ENCODE measurements around the gene NFIA. TPM values are rescaled to one million over a fixed set of nuclear protein-coding genes. Genes with fewer than 3 reads are reported as not detected.

Gene NFIA
- total RNA-seq, 1 donor from 2014 or later: 132 TPM

DNA sequence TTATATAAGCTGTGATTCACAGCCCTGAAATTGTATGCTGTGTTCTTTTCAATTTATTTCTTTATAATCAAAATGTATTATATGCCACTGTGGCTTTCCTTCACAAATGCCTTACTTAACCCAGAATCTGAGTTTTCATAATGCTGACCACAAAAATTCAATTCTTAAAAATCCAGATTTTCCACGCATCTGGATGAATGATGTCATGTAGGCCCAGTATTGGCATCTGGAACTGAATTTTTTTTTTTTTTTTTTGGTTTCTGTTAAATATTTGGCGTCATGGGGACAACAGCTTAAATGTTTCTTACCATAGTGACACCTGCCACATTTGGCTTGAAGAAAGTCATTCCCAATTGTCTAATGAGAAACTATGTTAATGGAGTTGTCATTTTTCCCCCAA lies 345.8 kb downstream of the NFIA start:
- DNase-seq (ENCODE audit: low spot score): no peak

DNA sequence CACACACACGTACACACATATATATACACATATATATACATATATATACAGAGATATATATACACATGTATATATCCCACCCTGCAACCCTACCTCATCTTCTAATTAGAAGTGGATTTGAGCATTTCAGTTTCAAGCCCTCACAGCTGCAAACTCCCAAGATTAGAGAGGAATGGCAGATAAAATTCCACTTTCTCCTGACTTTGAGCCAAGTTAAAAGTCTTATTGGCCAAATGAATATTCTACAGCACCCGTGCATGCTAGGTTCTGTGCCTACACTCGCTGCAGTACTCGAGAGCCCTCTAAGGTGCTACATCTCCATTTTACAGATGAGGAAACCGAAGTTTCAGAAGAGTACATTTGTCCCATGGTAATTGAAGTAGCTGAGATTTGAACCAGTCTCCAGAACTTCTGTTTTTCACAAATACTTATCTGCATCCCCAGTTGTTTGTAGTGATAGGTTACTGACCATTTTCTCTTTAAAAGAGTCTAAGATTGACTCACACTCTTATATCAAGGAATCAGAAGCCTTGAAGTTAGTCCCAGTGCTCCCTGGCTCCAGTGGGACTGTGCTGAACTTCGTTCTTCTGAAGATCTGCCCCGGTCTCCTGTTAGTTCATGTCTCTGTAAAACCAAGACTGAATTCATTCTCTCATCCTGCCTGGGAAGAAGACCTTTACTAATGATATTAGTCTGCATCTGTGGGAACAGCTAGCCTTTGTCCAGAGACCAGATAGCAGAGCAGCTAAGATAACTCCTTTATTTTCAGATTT lies 350.4 kb downstream of the NFIA start:
- DNase-seq (ENCODE audit: low spot score): no peak

DNA sequence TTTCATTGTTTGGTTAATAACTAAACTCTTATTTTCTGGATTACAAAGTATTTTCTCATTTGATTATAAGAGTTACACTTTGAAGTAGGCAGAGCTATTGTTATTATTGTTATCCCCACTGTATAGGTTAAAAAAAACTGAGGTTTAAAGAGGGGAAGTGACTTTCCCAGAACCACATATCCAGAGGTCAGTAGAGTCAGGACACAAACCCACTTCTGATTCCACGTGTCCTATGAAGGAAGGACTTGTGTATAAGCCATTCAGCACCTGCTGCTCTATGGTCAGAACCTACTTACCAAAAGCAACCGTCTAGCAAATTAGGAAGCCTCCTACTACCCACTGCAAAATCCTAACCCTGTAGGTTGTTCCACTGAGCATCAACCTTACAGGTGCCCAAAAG lies 351.3 kb downstream of the NFIA start:
- no peak for DNase-seq (ENCODE audit: low spot score)

DNA sequence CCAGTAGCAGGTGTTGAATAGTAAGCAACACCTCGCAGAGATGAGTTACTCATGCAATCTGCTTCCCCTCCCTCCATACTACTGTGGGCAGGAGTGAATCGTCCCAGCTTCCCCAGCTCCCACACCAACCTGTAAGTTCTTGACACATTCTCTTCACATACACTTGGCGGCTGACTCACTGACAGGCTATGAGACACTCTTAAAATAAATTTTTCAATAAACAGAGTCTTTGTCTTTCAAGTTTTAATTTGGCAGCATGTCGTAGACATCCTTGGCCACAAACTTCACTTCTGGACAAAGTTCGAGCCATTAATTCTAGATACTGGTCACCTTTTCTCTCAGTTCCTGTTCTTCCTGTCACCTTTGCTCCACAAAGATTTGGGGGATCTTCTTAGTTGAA lies 351.9 kb downstream of the NFIA start:
- no peak for DNase-seq (ENCODE audit: low spot score)

DNA sequence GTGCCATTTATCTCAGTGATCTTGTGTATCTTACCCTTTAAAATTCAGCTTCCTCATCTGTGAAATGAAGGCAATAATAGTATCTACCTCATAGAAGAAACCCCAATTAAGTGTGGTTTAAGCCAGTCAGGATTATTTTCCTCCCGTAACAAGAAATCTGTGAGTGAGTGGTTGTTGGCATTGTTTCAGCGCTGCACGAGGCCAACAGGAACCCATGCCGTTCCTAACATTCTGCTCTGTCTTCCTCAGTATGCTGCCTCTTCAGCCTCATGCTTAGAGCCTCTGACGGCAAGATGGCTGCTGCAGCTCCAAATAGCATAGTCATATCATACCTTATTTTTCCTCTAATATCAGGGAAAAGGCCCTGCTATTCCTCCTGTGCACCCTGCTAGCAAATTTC lies 352.9 kb downstream of the NFIA start:
- DNase-seq (ENCODE audit: low spot score): no peak

DNA sequence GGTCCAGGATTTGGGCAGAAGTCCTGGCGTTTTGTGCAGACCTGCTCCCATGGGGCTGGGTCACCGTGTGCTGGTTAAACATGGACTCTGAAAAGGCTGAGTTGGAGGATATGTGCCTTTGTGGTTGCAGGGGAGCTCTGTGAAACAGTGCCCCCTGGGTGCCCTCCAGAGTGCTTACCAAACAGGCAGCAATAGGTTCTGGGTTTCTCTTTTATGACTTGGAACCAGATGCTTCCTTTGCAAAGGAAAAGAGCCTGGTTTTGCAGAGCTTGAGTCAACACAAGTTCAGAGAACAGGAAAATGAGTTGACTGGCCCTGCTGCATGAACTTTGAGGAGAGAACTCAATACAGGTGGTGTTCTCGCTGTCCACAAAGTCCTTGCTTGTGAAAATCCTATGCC lies 353.7 kb downstream of the NFIA start:
- no peak for DNase-seq (ENCODE audit: low spot score)

DNA sequence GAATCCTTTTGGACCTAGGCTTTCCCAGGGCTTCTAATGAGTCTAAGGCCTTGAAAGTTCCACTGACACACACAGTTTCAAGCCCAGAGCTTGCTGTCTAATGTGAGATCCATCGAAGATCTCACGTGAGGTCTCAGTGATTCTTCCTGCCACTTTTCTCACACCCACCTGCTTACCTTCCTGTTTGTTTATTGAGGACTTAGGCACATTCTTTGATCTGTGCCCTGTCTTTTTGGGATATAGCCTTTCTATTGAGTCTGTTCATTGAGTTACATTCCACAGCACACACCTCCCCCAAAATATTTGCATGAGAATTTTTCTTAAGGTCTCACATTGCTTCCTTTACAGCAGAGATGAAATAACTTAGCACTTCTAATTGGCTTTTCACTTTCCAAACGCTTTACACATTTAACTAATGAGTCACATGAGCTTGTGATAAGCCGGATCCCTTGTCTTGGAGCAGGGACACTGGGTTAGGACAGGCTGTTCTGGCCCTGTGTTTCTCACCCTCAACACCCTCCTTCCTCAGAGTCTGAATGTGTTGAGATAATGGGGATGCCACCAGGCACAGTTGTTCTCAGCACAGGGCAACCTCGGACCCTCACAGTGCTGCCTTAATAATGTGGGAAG lies 354.2 kb downstream of the NFIA start:
- no peak for DNase-seq (ENCODE audit: low spot score)

DNA sequence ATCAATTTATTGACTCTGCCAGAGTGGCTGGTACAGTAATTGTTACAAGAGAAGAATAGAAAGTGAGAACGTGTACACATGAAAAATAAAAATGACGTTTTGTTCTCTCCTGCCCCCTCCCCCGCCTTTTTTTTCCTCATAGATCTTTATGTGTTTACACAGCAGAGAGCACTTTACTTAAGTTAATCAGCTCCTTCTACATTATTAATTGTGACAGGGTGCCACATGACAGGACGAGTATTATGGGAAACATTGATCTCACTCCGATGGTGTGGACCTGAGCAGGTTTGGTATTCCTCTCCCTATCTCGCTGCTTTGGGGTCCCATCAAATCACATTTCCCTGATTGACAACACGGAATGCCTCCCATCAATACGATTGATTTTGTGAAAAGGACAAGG lies 356.9 kb downstream of the NFIA start:
- DNase-seq (ENCODE audit: low spot score): no peak

DNA sequence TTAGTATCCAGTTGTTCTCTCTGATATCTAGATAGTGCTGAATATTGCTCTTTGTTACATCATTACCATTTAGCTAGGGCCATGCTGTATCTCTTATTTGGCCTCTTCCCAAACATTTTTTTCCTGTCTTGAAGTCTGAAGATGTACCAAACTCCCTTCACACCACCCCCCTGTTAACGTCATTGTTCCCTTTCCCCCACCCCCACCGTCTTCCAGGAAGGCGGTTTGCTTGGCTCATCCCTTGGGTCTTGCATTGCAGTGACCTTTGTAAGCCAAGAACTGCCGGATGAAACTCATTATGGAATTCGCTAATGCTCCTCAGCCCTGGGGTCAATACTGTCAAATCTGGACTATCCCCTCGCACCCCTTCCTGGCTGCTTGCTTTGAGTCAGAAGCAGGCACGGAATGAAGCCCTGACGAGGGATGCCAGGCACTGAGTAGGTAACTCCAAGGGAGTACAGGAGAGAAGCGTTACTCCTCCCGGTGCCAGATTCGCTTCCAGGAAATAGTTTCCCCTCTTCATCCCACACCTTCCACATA lies 359.4 kb downstream of the NFIA start:
- no peak for DNase-seq (ENCODE audit: low spot score)

DNA sequence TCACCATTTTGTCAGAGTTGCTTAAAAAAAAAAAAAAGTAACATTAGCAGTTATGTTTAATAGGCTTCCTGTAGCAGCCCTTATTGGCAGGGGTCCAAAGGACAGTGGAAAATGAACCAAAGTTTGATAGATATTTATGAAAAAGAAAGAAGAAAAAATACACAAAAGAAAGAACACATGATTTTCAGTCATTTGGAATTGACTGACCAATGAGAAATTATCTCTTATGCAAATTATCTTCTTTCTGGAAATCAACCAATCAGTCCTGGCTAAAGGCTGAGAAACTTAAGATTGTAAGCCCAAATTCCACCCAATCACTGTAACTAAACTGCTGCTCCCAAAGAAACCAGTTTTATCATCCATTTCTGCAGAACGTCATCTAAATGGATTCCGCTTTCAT lies 360.2 kb downstream of the NFIA start:
- DNase-seq (ENCODE audit: low spot score): no peak

DNA sequence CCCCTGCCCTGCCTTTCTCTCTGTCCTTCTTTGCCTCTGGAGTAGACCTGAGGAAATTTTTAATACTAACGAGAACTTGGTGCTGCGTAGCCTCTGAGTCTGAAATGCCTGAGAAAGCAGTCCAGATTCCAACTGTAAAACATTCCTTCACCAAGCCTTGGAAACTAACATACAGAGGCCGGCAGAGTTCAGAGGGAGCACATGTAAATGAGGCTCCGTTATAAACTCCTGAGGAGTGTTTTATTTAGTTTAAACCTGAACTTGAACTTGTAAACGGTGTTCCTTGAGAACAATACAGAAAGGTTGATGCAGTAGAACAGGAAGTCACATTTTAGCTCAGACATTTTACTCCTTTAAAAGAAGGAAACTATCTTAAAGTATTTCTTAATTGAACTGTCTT lies 361.9 kb downstream of the NFIA start:
- DNase-seq (ENCODE audit: low spot score): no peak

DNA sequence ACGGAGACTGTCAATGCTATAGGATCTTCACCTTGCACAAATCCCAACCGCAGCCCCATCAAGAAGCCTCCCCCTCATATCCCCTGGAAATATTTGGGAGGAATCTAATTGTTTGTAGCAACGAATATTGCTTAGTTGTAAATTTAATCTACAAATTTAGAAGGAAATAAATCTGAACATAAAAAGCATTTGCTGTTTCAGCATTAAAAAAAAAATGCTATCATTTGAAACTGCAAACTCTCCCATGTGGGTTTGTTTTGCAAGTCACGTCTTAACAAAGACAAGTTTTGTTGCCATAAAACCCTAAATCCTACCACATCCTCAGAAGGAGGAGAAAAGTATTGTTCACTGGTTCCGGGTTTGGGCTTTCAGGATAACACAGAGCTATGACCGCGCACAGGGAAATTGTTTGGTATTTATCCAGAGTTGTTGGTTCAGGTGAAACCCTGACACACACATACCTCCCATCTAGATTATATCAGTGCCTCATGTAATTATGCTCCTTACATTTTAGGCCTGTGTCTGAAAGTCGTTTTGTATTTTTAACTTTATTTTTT lies 363.0 kb downstream of the NFIA start:
- no peak for DNase-seq (ENCODE audit: low spot score)

DNA sequence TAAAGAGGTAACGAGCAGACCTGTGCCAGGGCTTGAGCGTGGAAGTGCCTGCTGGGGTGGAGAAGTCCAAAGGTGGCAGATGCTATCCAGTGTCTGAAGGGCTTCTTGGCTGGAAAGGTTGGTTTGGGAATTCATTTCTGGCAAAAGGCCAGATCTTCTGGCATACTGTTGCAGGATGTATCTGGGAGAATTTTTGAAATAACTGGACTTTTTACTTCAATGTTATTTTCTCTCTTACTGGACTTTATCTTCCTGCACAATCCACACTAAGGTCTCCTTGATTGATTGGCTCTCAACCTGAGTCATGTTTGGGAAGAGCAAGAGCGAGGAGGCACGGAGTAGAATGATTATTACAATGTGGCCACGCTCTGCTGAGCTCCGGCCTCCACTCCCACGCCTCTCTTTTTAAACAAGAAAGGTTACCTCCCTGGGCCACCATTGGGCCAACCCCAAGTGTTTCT lies 364.2 kb downstream of the NFIA start:
- no peak for DNase-seq (ENCODE audit: low spot score)

DNA sequence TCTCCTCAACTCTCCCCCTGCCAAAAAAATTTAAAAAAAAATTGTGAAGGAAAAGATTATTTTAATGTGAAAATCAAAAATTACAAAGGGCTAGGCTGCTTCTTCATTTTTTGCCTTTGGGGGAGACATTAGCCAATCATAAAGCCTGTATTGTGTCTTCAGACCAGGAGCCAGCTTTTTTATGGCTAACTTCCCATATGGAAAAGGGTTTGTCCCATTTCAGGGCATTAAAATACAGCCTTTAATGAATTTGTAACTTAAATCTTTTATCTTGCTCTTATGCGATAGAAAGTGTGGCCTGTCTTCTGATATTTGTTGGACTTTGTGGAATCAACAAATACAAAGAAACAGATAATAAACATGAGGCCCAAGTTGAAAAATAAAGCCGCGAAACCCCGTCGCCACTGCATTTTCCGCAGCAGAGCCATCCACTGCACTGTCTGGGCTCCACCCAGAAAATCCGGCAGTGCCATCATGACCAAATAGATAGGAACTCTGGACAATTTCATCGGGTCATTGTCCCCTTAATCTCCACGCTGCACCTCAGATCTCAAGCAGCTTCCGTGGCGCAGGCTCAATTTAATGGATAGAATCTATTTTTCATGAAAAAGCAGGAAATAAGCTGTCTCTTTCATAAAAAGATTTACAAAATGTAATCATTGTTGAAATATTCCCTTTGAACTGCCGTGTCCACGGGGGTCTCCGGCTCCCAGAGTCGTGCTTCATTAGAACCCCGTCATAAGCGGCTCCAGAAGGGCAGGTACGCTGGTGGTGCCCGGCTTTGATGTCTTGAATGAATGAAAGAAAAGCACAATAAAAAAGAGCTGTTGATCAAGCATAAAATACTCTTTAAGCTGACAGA lies 365.0 kb downstream of the NFIA start:
- DNase-seq (ENCODE audit: low spot score): no peak

DNA sequence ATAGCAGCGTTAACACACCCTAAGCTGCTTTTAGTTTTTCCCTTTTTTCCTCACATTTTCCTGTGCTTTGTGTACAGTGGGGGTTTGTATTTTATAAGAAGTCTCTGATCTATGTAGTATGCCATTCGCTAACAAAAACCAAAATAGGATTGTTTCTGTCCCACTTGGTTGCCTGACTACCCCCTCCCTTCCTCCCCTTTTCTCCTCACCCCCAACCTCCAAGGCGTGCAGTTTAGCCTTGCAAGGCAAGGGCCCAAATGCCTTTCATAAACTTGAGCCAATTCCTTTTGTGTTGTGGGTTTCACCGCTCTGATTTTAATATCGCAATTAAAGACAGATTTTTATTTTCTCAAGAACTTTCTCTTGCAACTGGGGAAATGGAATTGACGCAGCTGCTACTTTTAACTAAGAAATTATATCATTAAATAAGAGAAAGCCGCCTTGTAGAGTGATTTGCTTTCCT lies 365.6 kb downstream of the NFIA start:
- no peak for DNase-seq (ENCODE audit: low spot score)

DNA sequence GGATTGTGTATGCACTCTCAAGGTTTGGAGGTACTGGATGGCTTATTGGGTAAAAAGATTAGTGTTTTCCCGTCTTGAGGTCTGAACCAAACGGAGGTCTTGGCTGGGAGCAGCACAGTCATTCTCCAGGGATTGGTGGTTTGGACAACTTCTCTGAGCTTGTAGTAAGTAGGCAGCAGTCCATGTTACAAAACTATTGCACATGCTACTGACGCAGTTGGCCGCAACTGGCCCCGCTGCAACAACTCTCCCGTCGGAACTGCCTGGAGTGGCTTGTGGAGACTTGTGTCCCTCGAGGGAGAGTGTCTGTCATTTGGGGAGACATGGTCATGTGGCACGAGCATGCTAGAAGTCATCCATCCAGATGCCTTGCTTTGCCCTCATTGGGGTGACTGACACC lies 366.6 kb downstream of the NFIA start:
- DNase-seq (ENCODE audit: low spot score): peak; percentile 71

DNA sequence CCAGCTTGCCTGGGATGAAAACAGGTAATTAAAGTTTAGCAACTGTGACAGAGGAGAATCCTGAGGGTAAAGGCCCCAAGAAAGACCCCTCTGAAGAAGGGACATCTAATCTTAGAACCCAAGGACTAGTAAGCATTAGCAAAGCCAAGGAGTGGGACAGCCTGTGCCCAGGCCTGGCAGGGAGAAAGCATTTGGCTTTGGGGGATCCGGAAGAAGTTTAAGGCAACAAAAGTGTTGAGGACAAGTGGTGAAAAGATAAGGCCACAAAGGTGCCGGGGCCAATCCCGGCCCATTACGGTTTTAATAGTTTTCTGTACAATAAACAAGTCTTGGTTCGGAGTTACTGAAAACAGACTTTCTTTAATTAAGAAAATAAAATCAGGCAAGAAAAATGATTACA lies 367.0 kb downstream of the NFIA start:
- DNase-seq (ENCODE audit: low spot score): no peak

DNA sequence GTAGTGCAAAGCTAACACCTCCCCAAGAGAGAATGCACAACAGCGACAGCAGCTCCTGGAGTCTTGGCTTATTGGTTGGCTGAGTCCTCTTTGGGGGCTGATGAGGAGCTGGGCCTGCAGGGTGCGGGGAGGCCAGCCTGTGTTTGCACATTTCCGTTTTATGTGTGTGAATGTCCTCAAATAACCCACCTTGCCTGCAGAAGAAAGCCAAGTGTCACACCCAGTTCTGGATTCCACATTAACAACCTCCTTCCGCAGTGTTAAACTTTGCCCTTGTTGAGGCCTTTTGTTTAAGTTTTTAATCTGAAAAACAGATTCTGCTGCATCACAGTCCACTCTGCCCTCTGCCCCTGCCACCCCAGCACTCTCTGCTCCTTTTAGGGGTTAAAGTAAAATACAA lies 368.1 kb downstream of the NFIA start:
- peak; percentile 52 for DNase-seq (ENCODE audit: low spot score)

DNA sequence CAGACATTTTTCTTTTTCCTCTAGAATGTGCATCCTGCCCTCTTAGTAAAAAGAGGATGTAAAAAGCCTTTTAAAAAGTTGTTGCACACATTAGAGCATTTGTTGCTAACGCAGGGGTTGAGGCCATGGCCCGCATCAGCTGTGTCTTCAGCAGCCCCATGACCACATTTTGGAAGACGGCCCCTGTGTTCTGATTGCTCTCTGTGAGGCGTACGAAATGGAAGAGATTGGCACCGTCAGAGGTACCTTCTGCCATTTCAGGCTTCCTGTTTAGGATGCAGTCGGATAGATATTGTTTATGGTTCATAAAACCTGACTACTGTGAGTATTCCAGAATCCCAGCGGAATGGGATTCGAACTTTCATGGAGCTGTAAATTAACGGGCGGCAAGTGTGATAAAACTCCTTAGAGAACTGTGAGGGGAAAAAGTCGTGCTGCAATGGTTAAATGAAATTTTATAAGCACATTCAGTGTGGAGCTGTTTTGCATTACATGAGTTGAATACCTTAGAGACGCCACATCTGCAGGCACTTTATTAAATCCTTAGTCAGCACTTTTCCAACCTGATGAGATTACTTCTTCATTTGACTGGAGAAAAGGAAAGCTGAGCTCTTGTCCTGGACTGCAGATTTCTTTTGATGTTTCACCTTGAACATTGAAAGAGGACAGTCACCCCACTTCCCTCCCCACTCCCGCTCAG lies 368.7 kb downstream of the NFIA start:
- no peak for DNase-seq (ENCODE audit: low spot score)

DNA sequence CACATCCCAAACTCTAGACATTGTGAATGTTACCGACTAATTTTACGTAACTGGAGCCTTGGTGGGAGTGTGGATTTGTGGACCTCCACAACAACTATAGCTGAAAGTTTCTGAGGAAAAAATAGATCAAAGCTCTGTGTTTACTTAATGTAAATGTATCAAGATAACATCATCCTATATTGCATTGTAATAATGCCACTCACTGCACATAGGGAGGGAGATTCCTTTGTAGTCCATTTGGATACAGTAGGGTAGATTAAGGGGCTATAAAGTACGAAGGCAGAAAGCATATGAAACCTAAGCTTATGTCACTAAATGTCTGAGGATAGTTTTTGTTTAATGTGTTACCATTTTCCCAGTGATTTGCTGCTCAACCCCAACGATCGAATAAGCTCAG lies 369.2 kb downstream of the NFIA start:
- DNase-seq (ENCODE audit: low spot score): no peak
